NCI-H2107 (cell line): ENCODE data around the gene TRIM7.
"Not testable (repeated sequence)": the region's sequence is repeated elsewhere in the genome, so short reads cannot be mapped to it uniquely, and the experiment has no call there.

Experiments used
- DNase-seq: peaks from one replicate; lab custom pipeline; 2025; lab: John Stamatoyannopoulos, UW

Gene TRIM7

DNA sequence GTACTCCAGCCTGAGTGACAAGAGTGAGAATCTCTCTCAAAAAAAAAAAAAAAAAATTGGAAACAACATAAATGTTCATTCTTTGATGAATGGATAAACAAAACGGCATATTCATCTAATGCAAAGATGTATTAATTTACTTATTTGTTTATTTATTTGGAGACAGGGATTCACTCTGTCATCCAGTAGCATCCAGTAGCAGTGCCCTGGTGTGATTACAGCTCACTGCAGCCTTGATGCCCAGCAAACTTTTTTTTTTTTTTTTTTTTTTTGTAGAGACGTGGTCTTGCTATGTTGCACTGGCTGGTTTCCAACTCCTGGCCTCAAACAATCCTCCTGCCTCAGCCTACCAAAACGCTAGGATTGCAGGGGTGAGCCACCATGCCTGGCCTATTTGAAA lies 33.2 kb downstream of the TRIM7 start:
- DNase-seq = no peak

DNA sequence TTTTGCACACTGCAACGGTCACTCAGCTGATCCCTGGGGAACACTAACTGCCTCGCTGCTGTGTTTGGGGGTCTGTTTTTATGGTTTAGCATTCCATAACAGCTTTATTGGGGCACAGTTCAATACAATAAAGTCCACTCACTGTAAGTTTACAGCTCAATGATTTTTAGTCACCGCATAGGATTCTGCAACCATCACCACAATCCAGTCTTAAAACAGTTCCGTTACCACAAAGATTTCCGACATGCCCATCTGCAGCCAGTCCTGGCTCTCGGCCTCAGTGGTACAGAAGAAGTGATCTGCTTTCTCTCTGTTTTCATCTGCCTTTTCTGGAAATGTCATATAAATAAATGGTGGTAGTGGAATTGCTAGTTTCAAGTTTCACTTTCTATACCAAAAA lies 34.0 kb downstream of the TRIM7 start:
- DNase-seq = no peak

DNA sequence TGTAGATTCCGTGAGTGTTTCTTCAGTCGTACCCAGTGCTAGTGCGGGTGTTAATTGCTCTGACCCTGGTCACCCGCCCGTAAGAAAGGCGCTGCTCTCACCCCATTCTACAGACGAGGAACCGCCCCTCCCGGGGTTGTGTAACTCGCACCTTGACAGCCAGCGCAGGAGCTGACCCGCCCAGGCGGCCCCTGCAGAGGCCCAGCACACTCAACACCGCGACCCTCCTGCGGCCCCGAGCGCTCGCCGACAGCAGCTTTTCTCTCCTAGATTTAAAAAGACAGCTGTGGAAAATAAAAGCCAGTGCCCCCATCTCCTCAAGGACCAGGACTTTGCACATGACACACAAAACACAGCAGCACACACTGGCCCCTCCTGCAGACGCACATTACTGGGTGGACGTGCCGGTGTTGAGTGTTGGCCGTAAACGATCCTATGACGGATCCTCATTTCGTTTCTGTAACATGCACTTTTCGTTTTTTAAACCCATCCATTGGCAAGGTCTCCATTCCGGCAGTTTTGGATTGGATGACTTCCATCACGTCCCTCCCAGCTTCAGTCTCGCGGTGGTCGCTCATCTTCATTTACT lies 34.7 kb downstream of the TRIM7 start:
- no peak for DNase-seq

DNA sequence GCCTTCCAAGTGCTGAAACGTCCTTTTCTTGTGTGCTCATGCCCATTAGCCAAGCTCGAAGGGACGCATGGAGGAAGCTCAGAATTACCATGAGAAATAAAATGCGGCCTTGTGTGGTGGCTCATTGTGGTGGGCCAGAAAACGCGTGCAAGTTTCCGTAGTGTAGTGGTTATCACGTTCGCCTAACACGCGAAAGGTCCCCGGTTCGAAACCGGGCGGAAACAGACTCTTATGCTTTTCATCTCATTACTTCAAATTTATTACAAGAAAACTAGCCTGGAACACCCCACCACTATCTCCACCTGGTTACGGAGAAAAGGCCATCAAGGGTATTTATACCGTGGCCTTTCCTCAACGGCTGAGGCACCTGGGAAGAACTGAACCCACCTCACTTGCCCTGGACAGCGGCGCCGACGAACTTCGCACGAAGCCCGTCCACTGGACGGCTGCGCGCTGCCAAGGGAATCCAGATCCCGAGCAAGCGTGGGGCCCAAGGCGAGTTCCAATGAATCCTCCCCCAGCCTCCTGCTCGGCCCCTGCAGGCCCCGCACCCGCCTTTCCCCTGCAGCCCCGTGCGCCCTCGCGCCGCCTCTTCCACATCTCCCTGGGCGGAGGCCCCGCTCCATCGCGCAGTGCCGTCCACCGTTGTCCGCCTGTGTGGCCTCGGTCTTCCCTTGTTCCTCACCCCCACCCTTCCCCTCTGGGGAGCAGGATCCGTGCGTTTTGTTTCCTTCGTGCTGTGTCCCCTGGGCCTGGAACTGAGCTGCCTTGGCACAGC lies 35.3 kb downstream of the TRIM7 start:
- not testable (repeated sequence) for DNase-seq

DNA sequence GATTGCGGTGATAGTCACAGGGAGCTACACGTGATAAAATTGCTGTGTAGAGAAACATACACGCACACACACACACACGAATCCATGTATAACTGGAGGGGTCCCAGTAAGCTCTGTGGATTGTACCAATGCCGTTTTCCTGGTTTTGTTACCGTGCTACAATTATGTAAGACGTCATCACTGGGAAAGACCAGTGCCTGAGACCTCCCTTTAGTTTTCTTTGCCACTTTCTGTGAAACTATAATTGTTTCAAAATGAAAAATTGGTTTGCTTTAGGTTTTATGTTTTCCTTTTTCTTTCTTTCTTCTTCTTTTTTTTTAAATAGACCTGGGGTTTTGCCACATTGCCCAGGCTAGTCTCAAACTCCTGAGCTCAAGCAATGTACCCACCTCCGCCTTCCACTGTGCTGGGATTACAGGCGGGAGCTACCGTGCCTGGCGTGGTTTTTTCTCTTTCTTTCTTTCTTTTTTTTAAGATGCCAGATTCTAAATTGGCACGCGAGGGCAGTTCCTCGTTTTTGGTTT lies 36.3 kb downstream of the TRIM7 start:
- DNase-seq = no peak

DNA sequence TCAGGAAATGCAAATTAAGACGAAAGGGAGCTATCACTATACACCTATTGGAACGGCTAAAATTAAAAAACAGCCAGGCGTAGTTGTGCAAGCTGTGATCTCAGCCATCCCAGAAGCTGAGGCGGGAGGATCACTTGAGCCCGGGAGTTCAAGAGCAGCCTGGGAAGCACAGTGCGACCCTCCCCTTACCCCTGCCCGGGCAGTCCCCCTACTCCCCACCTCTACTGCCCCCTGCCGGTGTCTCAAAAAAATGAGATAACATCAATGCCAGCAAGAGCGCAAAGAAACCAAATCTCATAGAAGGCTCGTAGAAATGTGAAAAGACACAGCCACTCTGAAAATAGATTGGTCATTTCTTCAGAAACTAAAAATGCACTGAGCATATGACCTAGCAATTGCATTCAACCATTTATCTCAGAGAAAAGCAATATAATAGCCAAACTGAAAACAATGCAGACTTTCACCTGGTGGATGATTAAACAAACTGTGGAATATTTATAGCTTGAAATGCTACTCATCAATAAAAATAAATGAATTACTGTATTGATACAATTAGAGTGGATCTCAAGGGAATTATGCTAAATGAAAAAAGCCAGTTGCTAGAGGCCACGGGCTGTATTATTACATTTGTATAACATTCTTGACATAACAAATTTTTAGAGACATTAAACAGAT lies 37.0 kb downstream of the TRIM7 start:
- DNase-seq = no peak

DNA sequence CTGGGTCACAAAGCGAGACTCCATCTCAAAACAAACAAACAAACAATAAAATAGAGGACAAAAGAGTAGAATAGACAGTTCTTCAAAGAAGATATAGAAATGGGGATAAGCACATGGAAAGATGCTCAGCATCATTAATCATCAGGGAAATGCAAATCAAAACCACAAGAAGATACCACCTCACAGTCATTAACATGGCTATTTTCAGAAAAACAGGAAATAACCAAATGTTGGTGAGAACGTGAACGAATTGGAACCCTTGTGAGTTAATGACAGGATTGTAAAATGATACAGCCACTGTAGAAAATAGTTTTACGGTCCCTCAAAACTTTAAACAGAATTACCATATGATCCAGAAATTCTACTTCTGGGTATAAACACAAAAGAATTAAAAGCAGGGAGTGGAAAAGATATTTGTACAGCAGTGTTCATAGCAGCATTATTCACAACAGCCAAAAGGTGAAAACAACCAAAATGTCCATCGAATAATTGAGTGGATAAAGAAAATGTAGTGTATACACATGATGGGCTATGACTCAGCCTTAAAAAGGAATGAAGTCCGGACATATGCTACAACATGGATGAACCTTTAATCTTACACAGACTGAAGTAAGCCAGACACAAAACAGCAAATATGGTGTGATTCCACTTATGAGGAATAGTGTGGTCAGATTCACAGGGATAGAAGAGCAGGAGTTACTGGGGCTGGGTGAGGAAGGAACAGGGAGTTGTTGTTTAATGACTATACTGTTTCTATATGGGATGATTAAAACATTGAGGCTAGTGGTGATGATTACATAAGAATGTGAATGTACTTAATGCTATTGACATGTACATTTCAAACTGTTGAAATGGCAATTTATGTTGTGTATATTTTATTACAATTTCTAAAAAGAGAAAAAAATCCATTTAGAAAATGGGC lies 37.9 kb downstream of the TRIM7 start:
- no peak for DNase-seq

DNA sequence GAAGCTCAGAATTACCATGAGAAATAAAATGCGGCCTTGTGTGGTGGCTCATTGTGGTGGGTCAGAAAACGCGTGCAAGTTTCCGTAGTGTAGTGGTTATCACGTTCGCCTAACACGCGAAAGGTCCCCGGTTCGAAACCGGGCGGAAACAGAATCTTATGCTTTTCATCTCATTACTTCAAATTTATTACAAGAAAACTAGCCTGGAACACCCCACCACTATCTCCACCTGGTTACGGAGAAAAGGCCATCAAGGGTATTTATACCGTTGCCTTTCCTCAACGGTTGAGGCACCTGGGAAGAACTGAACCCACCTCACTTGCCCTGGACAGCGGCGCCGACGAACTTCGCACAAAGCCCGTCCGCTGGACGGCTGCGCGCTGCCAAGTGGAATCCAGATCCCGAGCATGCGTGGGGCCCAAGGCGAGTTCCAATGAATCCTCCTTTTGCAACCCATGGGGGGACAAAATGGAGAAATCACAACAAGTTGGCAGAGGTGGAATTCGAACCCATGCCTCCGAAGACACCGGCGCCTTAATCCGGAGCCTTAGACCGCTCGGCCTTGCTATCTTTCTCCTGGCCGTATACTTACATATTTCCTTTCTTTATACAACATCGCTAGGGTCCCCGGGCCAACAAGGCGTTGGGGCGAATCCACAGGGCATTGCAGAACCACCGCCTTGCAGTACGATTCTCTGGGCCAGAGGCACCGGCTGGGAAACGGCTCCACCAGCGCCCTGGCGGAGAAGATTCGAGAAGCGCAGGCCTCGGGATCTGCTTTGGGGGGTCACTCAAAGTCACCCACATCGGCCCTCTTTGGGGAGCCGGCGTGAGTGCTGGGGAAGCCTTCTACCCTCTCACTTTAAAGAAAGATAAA lies 40.7 kb downstream of the TRIM7 start:
- no peak for DNase-seq

DNA sequence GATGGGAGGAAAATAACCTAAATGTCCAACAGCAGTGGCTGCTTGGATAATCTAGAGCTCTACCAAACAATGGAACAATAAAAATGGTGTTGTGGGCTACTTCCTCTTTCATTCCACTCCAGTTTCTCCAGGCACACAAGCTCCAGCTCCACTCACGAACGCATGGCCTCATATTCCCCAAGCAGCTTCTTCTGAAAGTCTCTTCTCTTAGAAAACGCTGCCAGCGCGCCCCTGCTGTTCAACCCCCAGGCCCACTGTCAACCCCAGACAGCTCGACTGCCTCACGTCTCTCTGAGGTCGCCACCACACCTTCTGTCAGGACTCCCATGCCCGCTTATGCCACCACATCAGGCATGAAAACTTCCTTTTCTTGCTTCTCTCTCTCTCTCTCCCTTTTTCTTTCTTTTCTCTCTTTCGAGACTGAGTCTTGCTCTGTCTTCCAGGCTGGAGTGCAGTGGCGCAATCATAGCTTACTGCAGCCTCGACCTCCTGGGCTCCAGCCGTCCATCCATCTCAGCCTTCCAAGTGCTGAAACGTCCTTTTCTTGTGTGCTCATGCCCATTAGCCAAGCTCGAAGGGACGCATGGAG lies 41.4 kb downstream of the TRIM7 start:
- DNase-seq = no peak

DNA sequence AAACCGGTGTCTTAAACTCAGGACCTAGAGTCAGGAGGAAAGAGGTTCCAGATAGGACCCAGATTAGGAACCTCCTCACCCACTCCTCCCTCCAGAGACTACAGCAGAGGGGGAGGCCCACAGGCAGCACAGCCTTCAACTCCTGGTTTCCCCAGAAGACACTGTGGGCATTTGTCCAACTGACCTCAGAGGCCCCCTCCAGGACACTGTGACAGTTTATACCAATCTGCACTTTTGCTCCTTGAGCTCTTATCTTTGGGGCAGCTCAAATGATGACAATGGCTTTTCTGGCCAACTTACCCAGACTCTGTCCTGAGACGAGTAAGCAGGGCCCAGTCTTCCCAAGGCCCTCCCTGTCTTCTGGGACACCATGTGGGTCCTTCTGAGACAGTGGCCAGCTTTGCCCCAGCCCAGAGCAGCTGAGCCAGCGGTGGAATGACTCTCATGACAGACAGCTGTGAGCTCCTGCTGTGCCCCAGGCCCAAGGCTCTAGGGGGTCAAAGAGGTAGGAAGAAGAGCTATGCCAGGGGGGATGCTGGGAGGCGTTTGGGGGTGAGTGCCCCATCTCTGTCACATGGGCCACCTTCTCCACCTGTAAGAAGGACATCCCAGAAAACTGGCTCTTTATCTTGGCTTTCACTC lies 43.3 kb downstream of the TRIM7 start:
- DNase-seq = no peak

DNA sequence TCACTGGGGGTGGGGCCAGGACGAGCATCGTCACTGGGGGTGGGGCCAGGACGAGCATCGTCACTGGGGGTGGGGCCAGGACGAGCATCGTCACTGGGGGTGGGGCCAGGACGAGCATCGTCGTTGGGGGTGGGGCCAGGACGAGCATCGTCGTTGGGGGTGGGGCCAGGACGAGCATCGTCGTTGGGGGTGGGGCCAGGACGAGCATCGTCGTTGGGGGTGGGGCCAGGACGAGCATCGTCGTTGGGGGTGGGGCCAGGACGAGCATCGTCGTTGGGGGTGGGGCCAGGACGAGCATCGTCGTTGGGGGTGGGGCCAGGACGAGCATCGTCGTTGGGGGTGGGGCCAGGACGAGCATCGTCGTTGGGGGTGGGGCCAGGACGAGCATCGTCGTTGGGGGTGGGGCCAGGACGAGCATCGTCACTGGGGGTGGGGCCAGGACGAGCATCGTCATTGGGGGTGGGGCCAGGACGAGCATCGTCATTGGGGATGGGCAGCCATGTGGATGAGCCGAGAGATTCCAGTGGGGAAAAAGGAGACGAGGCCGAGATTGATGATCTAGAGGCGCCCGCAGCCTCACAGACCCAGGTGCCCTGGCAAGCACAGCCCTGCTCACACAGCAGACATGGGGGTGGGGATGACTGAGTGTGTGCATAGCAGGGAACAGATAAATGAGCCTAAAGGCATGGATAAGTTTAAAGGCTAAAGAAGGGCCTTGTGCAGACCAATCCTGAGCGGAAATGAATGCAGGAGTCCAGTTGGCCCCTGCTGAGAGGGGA lies 44.1 kb downstream of the TRIM7 start:
- DNase-seq = not testable (repeated sequence)

DNA sequence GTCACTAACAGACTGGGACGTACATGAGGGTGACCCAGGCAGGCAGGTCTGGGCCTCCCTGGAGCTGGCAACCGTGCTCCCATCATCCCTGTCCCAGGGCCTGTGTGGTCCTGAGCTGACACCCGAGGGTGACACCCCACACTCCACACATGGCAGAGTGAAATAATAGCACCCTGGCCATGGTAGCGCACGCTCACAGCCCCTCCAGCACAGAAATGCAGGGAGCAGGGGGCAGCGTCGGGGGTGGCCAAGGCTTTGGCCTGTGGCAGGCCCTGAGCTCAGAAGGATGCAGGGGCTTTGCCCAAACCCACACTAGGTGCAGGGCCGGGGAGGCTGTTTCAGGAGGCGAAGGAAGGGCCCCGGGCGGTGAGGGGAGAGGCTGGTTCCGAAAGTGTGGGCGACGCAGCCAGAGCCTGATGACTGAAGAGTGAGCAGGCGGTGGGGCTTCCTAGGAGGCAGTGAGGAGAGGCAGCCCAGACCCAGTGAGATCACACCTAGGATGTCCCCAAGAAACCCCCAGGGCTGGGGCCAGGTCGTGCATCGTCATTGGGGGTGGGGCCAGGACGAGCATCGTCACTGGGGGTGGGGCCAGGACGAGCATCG lies 44.7 kb downstream of the TRIM7 start:
- no peak for DNase-seq

DNA sequence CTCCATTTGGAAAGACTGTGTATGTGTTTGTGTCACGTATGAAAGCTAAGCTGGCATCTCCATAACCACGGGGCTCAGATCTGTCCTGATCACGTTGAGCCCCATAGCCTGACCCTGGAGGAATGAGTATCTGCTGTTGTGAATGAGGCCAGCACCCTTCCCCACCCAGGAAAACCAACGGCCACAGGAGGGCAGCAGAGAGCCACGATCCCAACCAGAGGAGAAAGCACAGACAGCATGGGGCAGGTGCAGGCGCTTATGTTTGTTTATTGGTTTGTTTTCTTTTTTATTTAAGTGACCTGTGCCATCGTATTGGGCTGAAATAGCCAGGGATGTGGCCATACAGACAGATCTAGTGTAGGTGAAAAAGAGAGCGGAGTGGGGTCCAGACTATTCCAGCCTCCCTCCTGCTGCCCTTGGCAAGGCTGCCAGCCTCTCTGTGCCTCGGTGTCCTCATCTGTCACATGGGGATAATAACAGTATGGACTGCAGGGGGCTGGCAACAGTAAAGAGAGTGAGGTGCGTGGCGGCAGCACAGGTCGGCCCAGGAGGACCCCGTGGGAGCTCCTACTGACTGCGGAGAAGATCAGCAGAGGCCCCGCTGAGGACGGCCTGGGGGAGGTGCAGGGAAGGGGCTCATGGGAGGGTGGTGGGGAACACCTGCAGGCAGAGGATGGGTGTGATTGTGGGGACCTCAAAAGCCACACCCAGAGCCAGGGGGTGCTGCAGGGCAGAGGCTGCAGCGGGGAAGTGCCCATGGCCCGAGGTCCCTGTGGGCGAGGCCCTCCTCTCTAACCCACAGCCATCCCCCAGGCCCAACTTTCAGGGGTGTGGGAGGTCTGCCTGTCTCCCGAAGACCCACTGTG lies 45.5 kb downstream of the TRIM7 start:
- peak; percentile 8 for DNase-seq

DNA sequence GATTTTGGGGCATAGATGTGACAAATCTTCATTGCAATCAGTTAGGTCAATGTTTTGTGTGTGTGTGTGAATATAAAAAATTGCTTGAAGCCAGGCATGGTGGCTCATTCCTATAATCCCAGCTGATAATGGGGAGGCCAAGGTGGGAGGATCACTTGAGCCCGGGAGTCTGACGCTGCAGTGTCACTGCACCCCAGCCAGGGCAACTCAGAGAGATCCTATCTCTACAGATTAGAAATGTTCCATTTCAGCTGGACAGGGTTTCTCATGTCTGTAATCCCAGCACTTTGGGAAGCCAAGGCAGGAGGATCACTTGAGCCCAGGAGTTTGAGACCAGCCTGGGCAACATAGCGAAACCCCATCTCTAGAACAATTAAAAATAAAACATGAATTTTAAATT lies 46.1 kb downstream of the TRIM7 start:
- no peak for DNase-seq

DNA sequence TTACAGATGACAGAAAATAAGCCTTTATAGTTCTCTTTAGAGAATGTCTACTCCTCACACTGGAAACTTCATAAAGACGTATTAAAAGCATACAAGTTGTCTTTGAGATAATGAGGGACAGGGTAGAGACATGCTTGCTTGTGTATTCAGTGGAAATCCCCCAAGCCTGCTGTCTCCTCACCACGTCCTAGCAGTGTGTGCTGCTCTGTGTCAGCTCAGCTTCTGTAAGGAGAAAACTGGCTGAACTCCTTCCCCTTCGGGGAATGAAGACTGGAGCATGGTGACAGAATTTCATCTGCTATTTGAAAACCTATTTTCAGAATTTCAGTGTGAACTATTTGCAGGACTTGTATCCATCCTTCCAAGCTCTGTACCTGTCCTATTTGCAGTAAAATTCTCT lies 48.2 kb downstream of the TRIM7 start:
- no peak for DNase-seq

DNA sequence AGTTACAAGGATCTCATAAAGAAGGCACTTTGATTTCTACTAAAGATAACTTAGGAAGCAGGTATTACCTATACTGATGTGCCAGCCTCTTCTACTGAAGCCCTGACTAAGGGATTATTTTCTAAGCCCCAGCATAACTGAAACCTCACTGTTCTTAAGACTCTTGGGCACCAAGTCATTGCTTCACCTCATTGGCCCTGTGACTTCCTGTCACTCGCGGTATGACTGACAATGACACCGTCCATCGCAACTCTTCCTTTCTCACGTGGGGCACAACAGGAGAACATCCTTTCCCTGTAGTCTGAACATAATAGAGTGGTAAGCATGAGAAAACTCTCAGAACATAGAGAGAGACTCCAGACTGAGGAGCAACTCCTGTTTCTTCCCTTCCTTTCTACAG lies 51.2 kb downstream of the TRIM7 start:
- DNase-seq = no peak

DNA sequence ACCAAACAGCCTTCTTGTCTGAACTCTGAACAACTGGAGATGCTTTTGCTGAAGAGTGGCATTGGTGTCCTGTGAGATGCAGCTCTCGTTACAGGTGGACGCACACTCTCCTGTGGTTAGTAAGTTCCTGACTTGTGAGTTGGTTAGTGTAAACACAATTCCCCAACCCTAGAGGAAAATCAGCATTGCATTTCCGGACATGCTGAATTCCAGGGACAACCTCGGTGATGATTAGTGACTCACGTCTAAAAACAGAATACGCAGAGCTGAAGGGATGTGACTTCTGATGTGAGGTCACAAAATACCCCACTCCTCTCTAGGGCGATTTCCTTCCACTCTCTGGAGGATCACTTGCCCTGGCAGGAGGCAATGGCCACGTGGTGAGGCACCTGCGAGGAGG lies 52.6 kb downstream of the TRIM7 start:
- DNase-seq = no peak

DNA sequence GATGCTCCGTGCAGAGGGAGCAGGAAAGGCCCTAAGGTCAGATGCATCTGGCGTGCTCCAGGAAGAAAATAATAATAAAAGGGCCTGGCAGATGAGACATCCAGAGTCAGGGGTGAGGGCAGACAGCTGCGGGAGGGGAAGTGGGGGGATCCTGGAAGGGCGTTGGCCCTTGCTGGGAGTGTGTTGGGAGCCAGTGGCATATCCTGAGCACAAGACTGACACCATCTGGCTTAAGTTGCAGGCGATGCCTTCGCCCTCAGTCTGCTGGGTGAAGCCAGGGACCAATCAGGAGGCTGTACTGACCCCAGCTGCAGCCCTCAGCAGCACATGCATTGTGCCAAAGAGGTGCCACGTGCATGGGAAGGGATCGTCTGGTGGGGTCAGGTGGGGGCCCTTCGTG lies 53.9 kb downstream of the TRIM7 start:
- DNase-seq = no peak
